ENCODE data around the gene BMPR1A. TPM values are rescaled to one million over a fixed set of nuclear protein-coding genes. Genes with fewer than 3 reads are reported as not detected.
"Not testable (repeated sequence)": the region's sequence is repeated elsewhere in the genome, so short reads cannot be mapped to it uniquely, and the experiment has no call there.

The BMPR1A gene
- total RNA-seq, 1 donor from 2014 or later = 54.8 TPM

GRCh38 chr10:86940076-86940475, 183.7 kb downstream of the BMPR1A start:
- peak; percentile 29 for DNase-seq (ENCODE audit: low spot score)

GRCh38 chr10:86940677-86941076, 184.3 kb downstream of the BMPR1A start:
- peak; percentile 32 for DNase-seq (ENCODE audit: low spot score)

- peak; percentile 29 for DNase-seq (ENCODE audit: low spot score)
Observed at GRCh38 chr10:86941426-86941825, 185.0 kb downstream of the BMPR1A start.

- DNase-seq (ENCODE audit: low spot score) = peak; percentile 39
Observed at GRCh38 chr10:86941991-86942421, 185.6 kb downstream of the BMPR1A start.

- DNase-seq (ENCODE audit: low spot score) = peak; percentile 40
Observed at GRCh38 chr10:86942441-86943315, 186.3 kb downstream of the BMPR1A start.

GRCh38 chr10:86943316-86944030, 187.1 kb downstream of the BMPR1A start:
- no peak for DNase-seq (ENCODE audit: low spot score)

- DNase-seq (ENCODE audit: low spot score) = peak; percentile 34
Observed at GRCh38 chr10:86944031-86944419, 187.6 kb downstream of the BMPR1A start.

- DNase-seq (ENCODE audit: low spot score) = no peak
Observed at GRCh38 chr10:86944471-86944870, 188.1 kb downstream of the BMPR1A start.

GRCh38 chr10:86944907-86945306, 188.5 kb downstream of the BMPR1A start:
- DNase-seq (ENCODE audit: low spot score) = peak; percentile 27

- DNase-seq (ENCODE audit: low spot score) = peak; percentile 43
Observed at GRCh38 chr10:86945361-86946212, 189.2 kb downstream of the BMPR1A start.

GRCh38 chr10:86946213-86947155, 190.1 kb downstream of the BMPR1A start:
- DNase-seq (ENCODE audit: low spot score) = peak; percentile 49

GRCh38 chr10:86947806-86948205, 191.4 kb downstream of the BMPR1A start:
- DNase-seq (ENCODE audit: low spot score) = not testable (repeated sequence)

GRCh38 chr10:86950349-86950748, 193.9 kb downstream of the BMPR1A start:
- DNase-seq (ENCODE audit: low spot score) = peak; percentile 33

- peak; percentile 65 for DNase-seq (ENCODE audit: low spot score)
Observed at GRCh38 chr10:86951184-86951761, 194.9 kb downstream of the BMPR1A start.

GRCh38 chr10:86952106-86952505, 195.7 kb downstream of the BMPR1A start:
- DNase-seq (ENCODE audit: low spot score) = peak; percentile 24

- not testable (repeated sequence) for DNase-seq (ENCODE audit: low spot score)
Observed at GRCh38 chr10:86952697-86953096, 196.3 kb downstream of the BMPR1A start.

- peak; percentile 82 for DNase-seq (ENCODE audit: low spot score)
Observed at GRCh38 chr10:86953747-86954680, 197.6 kb downstream of the BMPR1A start.

GRCh38 chr10:86954681-86955500, 198.5 kb downstream of the BMPR1A start:
- no peak for DNase-seq (ENCODE audit: low spot score)

Data from ureter (tissue), 1 donor.